NCI-H2196 treated with DMSO at 0.1 percent for 48 hours (cell line): Measurements from ENCODE around the gene LAMA3.

Experiments used
- DNase-seq: peaks from one replicate; lab custom pipeline; 2025; ENCODE audit not compliant: unreplicated experiment; lab: John Stamatoyannopoulos, UW

The LAMA3 gene

DNA sequence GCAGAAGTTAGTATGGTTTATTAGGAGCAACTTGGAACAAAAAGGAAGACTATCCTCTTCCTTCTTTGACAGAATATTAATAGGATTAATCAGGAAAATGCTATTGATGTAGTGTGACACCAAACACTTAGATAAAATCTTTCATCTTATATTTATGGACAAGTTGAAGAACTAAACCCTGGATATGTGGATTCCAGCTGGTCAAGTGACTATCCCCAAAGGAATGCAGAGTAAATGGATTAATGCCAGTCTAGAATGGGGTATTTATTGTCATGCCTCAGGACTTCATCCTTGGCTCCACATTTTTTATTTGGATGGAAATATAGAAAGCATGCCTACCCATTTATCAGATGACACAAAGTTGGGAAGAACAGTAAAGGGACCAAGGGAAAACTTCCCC, 201.3 kb downstream of the LAMA3 start:
- no peak for DNase-seq

DNA sequence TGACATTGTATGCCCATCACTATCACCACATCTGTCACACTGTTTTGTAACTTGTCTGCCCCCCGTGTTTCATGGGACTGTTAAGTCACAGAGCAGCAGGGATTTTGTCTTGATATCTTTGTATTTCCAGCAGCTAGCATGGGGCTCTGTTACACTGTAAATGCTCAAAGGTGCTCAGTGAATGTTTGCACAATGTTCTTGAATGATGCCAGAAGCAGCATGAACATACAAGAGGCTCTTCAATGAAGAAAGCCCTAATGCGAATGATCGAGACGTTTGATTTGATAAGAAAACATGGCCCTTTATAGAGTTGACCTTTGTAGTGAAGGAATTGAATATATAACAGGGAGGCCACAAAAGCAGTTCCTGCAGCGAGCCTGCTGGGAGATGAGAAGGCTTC, 204.4 kb downstream of the LAMA3 start:
- DNase-seq = no peak

- DNase-seq = no peak
Measured at GRCh38 chr18:23894661-23895175, 205.5 kb downstream of the LAMA3 start.

GRCh38 chr18:23897291-23897690, 208.0 kb downstream of the LAMA3 start:
- no peak for DNase-seq

DNA sequence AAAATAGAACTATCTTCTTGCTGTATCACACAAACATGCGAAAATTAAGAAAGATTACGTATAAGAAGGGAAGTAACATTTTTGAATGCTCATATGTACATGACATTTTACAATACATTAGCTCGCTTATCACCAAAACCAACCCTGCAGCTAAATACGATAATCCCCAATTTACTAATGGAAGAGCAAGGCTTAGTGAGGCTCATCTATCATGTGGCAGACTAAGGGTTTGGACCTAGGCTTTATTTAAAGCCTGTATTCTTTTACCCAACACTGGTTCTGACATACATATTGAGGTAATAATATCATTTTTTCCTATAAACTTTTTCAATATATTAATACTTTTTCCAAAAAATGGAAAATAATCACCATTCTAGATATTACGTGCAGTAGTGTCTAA, 208.5 kb downstream of the LAMA3 start:
- no peak for DNase-seq

GRCh38 chr18:23900994-23901393, 211.7 kb downstream of the LAMA3 start:
- no peak for DNase-seq

DNA sequence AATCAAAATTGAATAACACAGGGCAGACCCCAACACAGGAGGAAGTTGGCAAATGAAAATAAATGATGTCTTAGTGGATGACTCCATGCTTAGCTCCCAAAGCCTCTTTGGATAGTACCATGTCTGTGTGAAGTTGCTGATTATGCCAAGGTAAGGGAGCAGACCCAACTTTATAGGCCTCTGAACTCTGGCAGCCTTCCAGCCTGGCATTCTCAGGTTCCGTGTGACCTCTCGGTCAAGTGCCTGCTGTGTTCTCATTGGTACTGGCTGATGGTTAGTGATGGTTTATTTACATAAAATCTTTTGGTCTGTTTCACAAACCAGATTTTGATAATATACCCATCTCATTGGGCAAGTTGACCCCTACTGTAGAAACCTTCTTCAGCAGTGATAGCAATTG, 213.1 kb downstream of the LAMA3 start:
- peak; percentile 49 for DNase-seq

DNA sequence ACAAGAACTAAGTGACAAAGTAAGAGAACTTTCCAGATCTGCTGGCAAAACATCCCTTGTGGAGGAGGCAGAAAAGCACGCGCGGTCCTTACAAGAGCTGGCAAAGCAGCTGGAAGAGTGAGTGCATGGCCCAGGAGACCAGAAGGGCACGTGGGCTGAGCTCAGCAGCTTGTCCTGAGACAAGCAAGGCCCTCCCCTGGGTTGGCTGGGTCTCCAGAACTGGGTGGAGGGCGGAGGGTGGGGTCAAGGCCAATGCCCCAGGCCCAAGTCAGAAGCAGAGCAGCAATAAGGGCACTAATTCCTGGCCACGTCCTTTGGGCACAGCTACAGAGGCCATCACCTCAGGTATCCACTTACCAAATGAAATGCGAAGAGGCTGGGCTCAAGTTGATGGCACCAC, 214.7 kb downstream of the LAMA3 start:
- no peak for DNase-seq

DNA sequence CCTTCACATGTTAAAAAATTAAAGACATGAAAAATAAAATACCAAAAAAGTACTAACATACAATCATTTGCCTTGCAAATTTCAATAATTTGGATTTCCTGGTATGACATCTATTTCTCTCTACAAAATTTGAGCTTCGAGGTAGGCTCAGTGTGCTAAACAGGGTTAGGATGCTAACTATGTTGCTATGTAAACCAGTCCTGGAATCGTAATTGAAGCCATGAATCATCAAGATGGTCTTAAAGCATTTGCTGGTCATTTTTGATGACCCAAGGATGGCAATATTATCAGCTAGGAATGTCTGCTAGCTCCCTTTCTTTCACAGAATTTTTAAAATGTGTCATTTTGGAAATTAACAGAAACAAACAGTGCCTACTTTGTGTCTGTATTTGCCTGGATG, 217.4 kb downstream of the LAMA3 start:
- DNase-seq = no peak

DNA sequence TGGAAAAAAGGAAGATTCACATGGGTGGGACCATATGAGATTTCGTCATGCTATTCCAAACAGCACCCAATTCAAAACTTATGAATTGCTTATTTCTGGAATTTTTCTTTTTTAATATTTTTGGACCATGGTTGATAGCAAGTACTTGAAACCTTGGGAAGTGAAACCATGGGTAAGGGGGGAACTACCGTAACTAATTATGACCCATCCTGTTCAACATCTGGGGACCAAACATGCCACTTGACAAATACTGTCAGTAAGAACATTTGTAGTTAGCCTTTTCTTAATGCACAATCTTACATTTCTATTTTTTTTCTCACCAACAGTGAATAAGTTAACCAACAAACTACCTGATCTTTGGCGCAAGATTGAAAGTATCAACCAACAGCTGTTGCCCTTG, 219.6 kb downstream of the LAMA3 start:
- DNase-seq = no peak

GRCh38 chr18:23910032-23910431, 220.8 kb downstream of the LAMA3 start:
- no peak for DNase-seq

DNA sequence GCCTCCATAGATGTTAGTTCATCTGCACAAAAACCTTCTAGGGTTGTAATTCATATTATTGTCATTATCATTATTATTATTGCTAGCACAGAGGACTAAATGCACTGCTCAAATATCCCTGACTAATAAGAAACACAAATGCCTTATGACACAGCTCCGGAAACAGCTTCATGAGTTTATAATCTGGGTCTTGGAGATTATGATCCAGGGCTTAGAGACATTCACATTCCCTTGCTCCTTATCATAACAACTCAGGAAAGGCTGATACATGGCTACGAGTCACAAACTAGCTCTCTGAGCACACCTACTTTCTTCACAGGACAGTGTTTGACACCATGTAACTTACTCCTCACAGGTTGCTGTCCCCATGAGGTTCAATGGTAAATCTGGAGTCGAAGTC, 223.1 kb downstream of the LAMA3 start:
- no peak for DNase-seq

DNA sequence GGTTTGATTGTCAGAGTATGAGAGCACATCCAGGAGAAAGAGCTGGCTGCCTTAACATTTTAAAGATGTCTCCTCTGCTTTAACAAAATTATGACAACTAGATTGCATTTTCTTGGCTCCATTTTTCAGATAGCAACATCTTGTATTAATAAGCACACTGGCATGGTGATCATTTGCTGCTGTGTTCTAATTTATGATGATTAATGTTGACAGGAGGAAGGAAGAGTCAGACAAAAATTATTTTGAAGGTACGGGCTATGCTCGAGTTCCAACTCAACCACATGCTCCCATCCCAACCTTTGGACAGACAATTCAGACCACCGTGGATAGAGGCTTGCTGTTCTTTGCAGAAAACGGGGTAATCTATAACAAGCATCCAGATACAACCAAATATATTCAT, 227.1 kb downstream of the LAMA3 start:
- no peak for DNase-seq

DNA sequence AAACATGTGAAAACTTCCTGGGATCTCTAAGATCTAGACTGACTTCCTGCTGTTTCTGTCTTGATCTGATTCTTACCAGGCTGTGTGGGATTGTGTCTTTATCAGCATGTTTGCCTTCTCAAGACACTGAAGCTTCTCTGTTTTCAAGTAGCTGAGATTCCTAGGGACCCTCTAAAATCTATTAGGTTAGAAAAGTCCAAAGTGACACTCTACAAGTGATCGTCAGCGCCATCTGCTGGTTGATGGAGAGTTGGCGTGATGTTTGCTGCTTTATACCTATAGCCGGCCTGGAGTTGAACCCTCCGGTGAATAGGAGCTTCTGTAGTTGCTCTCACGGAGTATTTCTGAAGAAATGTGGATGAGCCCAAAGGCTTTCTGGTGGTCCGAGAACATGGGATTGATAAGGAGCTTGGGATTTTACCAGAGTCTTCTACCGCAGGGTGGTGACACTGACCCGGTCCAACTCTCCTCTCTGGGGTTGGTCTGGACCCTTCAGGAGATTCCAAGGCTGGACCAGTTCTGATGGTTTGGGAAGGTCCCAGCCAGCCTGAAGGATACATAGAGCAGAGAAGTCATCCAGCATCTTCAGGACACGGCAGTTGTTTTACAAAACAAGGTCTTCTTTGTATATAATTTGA, 229.3 kb downstream of the LAMA3 start:
- DNase-seq = no peak

GRCh38 chr18:23920054-23920453, 230.8 kb downstream of the LAMA3 start:
- no peak for DNase-seq

DNA sequence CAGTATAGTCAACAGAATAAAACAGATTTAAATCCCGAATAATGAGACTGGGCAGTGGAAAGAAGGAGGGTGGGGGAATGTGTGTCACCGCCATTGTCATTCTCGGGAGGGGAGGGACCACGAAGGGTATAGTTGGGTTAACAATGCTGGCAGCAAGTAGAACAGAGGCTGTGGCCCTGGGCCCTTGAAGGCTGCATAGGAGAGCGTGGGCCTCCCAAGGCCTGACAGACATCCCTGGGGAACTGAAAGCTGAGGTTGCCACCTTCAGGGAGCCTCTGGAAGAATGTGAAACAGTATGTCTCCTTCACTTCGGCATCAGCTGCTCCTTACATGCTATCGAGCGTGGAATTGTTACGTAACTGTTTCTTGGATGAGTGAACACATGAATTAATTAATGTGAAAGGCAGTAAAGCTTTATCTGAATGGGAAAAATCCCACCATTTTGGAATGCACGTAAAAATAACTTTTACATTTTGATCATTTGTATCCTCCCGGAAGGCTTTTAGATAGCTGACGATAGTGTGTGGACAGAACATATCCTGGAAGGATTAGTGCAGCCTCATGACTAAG, 232.5 kb downstream of the LAMA3 start:
- no peak for DNase-seq

- no peak for DNase-seq
Measured at GRCh38 chr18:23922939-23923338, 233.7 kb downstream of the LAMA3 start.

GRCh38 chr18:23924813-23925212, 235.6 kb downstream of the LAMA3 start:
- DNase-seq = no peak

DNA sequence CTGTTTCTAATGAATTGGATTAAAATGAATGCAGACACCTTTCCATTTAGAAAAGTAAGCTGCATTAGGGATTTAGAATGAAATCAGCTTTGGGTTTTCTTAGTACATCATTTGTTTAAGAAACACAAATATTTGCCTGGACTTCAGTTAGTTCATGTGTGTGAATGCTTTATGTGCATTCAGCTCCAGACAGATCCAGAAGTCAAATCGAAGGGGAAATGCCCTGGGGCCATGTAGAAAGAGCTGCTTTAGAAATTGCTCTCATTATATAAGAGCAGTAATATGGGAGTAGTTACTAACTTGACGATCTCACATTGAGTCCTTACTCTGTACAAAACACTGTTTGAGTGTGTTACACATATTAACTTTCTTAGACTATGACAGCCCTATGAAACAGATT, 237.3 kb downstream of the LAMA3 start:
- no peak for DNase-seq

DNA sequence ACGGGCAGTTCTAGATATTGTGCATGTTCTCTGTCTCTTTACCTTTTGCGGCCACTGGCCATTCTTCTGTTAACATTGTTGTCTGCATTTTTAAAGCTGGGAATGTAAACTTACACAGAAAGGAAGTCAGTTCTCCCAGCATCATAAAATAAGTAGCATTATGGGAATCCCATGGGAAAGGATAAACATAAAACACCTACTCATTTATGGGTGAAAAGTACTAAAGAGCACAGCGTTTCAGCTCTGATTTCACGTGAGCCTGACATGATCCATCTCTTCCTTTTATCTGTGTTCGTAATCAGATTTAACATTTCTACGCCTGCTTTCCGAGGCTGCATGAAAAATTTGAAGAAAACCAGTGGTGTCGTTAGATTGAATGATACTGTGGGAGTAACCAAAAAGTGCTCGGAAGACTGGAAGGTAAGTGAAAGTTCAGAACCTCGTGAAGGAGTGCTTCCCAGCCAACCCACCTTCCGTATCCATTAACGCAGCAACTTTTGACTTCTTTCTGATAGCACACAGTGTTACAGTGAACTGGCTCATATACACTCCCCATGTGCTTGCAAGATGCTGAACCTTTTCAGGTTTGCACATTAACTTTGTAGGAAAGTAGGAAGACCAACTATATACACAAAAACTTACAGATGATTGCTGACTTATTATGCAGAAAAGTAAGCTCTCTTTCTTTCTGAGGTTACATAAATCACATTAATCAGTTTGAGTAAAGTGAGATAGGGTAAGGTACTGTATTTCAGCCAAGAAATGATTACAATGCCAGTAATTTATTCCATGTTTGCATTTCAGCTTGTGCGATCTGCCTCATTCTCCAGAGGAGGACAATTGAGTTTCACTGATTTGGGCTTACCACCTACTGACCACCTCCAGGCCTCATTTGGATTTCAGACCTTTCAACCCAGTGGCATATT, 238.8 kb downstream of the LAMA3 start:
- DNase-seq = no peak

DNA sequence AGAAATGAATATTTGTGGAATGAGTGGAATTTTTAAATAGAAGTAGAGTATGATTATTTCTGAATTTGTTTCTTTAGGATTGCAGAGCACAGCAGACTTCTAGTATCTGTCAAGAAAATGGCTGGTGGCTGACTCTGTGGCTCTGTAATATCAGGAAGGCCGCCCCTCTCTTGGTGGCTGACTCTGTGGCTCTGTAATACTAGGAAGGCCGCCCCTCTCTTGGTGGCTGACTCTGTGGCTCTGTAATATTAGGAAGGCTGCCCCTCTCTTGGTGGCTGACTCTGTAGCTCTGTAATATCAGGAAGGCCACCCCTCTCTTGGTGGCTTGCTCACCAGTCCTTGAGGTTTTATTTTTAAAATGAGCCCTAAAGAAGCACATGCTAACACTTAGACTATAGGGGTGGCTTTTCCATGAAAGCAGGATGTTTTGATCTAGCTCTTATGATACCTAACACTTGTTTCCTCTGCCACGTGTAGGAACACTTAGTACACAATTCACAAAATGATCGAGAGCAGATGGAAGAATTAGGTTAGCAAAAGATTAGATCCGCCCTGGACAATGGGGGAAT, 240.2 kb downstream of the LAMA3 start:
- DNase-seq = no peak

DNA sequence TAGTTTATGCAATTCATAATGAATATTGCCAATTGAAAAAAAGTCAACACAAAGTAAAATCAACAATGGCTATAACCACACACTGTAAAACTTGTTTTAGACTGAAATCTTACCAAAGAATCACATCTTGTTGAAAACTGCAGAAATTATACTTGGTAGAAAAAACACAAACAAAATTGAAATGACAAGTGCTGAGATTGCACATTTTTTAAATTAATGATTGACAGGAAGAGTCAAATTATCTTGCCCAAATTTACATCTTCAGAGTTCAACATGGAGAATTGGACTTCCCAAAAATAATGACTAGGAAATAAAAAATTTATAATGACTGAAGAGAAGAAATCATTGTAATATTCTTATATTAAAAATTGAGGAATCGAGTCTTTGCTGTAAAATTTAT, 240.7 kb downstream of the LAMA3 start:
- no peak for DNase-seq
